RPMI7951 (cell line): Measurements from ENCODE around the gene BCL7B. TPM values are rescaled to one million over a fixed set of nuclear protein-coding genes. Genes with fewer than 3 reads are reported as not detected.
"Not testable (repeated sequence)": the region's sequence is repeated elsewhere in the genome, so short reads cannot be mapped to it uniquely, and the experiment has no call there.

Experiments
- DNase-seq: peaks from one replicate; pipeline ENCODE4 v3.0.0-alpha.2; 2012; ENCODE audit warnings: low read depth
- total RNA-seq: library from RNA; depleted of rRNA; stranded (reverse); fragments of >200 nt; shearing (Covaris generic); gene quantifications from 2 replicates; pipeline ENCODE4 v1.2.3, GENCODE V29; 2014; rRNA removed

The BCL7B gene
- 32.8 and 33.1 TPM in 2 replicates for total RNA-seq

DNA sequence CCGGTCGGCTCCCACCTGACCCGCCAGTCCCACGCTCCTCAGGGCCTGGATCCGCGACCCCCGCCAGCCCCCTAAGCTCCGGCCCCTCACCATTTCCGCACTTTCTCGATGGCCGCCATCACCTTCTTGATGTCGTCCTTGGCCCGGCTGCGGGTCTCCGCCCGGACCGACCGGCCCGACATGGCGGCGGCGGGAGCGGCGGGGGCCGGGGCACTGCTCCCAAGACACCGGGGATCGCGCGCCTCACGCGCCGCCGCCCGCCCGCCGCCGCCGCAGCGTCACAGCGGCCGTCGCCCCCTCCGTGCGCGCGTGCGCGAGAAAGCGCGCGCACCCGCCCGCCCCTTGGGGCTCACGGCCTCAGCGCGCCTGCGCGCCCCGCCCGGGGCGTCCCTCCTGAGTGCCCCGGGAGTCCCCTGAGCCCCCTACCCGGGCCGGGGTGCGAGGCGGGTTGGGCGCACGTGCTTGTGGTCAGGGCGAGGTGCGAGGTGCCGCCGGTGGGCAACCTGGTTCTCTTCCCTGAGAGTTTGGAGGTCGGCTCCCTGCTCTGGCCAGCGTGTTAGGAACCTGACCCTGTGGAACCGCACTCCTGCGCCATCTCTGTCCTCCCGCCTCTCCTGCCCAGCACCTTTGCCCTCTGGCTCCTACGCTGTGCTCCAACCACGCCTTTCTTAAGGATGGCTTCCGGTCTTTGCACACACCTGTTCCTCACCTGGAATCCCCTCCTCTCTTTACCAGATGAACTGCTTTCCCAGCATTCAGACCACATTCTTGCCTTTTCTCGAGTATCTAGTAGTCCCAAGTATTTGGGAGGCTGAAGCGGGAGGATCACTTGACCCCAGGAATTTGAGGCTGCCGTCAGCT is at the start of gene BCL7B:
TSS of gene BCL7B (minus strand) at position 294 of the 861 bp plus-strand sequence. CDS start at position 182, 112 bp downstream.
- peak; percentile 64 for DNase-seq

DNA sequence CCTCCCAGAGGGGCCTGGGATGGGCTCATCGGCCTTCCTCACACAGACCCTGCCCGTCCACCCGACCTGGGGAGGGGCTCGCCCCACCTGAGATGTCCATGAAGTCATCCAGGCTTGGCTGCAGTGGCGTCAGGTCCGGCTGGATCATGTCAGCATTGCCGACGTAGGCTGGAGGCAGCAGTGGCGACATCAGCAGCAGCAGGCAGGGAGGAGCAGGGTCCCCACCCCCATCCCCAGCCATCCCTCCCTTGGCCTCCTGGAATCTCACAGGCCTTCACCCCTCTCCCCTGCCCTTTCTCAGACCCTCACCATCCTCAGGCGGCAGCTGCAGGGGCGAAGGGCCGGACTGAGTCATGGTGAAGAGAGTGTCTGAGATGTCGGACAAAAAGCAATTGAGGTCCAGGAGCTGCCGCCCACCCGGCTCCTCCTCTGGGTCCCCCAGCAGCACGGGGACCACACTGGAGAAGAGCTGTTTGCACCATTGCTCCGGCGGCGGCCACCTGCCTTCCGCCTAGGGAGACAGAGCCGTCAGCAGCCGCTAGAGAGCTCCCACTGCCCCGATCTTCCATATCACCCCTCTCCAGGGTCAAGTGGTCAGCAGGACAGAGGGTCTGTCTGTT is 48.2 kb upstream of the BCL7B start:
- no peak for DNase-seq

DNA sequence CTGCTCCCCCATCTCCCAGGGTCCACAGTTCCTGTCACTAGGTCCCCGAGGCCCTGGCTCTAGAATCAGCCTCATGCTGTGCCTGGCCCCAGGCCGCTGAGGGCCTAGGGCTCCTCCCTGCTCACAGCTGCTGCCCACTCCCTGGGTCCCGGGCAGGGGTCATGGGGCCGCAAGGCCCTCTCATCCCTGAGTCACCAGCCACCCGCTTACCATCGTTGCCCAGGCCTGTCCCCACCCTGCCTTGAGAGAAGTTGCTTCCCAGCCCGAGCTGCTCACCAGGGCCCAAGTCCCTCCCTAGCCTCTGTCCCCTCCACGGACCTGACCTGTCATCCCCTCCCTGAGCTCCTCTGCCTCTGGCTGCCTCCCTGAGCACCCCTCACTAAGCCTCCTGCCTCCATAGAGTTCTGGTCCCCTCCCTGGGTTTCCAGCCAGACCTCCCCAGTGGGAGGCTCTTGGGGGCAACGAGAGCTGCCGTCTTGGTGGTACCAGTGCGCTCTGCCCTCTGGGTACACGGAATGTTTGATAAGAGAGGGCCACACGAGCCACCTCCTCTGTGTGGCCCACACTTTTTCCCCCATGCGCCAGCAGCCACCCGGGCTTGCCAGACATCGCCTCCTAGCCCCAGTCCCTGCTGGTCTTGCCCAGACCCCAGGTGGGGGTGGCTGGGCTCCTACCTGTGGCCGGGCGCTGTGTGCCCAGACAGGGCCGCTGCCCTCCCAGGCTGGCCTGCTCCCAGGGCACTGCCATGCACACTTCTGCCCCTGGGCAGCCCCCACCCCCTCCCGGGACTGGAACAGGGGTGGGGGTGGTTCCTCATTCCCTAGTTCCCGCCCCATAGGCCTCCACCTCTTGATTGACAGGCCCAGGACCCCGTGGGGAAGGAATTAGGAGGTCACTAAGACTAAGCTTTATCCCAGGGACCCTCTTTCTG is 45.5 kb upstream of the BCL7B start:
- peak; percentile 71 for DNase-seq

DNA sequence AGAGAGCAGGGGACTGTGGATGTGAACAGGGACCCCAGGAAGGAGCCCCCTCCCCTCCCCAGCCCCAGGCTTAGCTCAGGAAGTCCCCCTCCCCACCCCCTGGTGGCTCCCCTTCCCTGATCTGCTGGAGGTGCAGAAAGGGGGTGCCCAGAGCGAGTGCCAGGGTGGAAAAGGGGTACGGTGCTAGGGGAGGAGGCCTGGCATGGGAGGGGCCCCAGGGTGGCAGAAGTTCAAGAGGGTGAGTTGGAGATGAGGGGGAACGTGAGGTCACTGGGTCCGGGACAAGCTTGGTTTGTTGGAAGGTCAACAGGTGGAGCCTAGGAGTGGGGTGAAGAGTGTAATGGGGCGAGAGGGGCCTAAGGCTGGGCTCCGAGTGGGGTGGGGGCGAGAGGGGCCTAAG is 42.4 kb upstream of the BCL7B start:
- DNase-seq = no peak

DNA sequence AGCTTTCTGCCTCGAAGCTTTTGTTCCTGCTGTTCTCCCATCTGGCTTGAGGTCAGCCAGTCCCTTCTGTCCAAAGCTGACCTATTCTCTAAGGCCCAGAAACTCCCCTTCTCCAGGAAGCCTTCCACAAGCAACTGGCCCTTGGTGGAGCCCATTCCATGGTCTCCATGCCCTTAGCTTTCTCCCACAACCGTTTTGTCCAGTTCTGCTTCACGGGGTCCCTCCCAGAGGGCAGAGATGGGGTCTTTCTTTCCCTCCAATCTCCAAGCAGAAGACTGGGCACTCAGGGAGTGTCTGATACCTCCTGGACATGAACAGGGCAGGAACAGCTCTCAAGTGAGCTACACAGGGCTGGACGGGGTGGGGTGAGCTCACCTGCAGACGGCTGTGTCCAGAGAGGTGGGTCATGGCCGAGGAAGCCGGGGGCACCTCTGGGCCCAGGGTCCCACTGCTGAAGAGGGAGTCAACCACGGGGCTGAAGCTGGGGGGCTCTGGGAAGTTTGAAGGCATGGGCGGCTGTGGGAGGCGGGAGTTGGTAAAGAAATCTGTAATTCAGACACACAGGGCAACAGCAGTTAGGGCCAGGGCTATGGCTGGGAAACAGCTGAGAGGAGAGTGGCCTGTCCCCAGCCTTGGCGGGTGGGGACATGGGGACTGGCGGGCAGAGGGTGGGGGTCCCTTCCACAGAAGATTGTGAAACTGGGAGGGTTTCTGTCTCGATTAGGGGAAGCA is 41.8 kb upstream of the BCL7B start:
- no peak for DNase-seq

DNA sequence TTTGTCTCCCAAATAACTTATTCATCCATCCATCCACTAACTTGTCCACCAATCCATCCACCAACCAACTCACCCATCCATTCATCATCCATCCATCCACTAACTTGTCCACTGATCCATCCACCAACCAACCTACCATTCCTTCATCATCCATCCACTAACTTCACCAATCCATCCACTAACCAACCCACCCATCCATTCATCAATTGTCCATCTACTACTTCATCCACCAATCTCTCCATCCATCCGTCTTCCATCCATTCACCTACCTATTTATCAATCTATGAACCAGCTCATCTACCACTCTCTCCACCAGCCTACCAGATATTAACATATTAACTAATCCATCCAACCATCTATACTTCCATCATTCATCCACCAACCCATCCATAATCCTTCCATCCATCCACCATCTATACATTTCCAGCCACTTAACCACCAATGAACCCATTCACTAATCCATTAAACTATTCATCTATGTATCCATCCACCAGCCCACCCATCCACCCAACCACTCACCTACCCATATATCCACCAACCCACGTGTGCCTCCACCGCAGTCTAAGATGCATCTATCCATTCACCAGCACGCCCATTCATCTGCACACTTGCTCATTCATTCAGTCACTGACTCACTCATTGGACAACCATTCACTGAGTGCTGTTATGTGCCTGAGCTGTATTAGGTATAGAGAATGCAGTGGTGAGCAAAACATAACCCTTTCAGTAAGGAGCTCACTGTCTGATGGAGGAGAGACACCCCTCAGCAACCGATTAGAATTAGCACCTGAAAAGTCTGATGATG is 40.7 kb upstream of the BCL7B start:
- no peak for DNase-seq

DNA sequence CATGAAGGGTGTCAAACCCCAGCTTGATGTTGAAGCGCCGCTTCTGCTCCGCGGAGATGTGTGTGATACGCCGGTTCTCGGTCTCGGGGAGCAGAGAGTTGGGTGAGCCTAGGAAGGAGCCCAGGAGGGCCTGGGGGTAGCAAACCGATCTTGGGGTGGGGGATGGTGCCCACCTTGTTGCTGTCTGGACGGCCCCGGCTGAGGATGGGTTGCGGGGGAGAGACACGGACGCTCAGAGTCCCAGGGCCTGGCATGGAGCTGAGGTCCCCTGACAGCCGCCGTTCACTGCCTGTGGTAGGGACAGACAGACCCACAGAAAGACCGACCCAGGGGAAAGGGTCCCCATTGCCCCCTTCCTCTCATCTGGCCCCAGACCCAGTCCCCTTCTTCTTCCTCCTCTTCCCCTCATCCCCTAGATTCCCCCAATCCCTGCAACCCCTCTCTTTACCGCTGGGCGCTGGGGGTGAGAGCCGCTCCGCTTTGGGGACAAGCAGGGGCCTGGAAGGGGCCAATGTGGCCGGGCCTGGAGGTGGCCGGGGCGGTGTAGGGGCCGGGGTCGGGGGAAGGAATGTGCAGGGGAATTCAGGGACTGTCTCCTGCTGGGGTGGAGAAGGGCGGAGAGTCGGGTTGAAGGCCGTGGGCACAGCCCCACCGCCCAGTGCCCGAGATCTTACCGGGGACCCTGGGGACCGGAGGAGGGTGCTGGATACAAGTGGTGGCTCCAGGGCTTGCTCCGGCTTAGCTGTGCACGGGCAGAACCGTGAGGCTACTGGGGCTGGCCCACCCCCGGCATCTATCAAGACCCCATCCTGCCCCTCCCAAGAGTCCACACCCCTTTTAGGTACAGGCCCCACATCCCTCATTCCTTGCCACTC is 38.9 kb upstream of the BCL7B start:
- DNase-seq = no peak

DNA sequence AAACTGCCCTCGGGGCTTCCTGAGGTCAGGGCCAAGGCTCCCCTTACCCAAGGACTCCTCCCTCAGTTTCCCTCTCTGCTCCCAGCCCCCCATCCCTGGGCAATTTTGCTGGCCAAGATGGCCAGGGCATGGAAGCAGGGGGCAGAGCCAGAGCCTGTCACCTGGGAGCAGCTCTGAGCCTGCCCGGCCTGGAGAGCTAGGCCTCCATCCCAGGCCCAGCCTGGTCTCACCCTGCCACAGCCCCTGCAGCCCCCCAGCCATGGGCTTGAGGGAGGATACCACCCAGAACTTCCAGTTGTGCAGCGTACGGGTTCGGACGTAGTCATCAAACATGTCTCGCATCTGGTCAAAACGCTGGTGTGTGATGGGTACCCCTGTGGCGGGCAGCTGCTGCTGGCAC is 37.9 kb upstream of the BCL7B start:
- no peak for DNase-seq

DNA sequence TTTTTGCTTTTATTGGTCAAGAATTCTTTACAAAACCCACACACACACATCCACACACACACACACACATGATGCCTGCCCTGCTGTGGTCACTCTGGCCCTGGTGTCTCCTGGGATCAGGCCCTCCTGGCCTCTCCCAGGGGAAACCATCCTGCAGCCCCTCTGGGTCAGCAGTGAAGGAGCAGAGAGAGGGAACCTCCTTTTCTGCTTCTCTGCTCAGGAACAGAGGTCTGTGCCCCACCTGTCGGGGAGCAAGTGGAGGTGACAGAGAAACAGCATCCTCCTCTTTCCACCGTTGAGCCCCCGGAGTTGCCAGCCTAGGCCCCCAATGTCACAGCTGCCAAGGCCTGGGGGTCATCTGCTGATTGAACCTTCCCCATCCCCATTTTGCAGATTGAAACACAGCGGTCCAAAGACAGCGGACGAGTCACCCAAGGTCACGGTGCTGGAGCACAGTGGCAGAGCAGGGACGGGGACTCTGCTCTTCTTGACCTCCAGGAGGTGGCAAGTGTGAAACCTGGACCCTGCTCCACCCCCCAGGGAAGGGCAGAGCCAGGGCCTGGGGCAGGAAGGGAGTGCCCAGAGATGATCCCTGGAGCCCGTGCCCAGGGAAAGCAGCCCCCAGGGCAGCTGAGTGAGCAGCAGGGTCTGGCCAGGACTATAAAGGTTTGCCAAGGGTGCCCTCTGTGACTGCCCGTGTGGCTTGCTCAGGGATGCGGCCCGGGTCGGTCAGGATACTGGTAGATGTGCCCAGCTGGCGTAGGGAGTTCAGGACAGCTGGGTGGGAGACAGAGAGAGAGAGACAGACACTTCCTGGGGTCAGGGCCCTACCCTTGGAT is 35.9 kb upstream of the BCL7B start:
- DNase-seq = no peak

DNA sequence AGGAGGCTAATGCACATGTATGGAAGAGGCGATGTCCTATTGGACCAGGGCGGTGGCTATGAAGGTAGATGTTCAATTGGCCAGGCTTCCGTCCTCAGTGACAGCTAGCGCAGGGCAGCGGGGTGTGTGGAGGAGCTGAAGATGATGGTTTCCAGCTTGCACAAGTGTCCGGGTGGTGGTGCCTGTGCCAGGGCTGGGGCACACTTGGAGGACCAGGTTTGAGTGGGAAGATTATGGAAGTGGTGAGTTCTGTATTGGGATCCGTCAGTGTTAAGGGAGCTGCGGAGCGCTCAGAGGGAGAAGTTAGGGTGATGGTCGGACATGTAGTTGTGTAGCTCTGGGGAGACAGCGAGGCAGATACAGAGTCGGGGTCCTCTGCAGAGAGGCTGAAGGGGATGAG is 29.4 kb upstream of the BCL7B start:
- no peak for DNase-seq

DNA sequence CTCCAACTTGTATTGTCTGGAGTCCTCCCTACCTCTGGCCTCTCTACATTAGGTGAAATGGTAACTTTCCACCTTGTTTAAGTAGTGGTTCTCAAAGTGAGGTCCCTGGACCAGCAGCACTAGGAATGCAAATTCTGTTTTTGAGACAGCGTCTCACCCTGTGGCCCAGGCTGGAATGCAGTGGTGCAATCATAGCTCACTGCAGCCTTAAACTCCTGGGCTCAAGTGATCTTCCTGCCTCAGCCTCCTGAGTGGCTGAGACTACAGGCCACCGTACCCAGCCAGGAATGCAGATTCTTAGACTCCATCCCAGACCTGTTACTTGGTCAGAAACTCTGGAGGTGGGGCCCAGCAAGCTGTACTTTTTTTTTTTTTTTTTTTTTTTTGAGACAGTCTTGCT is 27.7 kb upstream of the BCL7B start:
- DNase-seq = no peak

DNA sequence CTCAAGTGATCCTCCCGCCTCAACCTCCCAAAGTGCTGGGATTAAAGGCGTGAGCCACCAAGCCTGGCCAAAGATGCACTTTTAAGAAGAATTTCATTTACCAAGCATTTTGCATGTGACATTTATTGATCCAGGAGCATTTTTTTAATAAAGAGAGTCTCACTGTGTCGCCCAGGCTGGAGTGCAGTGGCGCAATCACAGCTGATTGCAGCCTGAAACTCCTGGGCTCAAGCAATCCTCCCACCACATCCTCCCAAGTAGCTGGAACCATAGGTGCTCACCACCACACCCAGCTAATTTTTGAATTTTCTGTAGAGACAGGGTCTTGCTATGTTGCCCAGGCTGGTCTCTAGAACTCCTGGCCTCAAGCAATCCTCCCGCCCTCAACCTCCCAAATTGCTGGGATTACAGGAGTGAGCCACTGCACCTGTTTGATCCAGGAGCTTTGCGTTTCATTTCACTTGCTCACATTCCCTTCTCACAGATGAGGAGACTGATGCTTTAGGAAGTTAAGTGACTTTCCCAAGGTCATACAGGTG is 25.2 kb upstream of the BCL7B start:
- no peak for DNase-seq

DNA sequence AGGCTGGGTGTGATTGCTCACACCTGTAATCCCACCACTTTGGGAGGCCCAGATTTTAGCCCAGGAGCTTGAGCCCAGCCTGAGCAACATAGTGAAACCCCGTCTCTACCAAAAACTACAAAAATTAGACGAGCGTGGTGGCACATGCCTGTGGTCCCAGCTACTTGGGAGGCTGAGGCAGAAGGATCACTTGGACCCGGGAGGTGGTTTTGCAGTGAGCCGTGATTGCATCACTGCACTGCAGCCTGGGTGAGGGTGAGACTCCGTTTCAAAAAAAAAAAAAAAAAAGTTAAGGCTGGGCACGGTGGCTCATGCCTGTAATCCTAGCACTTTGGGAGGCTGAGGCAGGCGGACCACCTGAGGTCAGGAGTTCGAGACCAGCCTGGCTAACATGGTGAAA is 23.5 kb upstream of the BCL7B start:
- DNase-seq = not testable (repeated sequence)

DNA sequence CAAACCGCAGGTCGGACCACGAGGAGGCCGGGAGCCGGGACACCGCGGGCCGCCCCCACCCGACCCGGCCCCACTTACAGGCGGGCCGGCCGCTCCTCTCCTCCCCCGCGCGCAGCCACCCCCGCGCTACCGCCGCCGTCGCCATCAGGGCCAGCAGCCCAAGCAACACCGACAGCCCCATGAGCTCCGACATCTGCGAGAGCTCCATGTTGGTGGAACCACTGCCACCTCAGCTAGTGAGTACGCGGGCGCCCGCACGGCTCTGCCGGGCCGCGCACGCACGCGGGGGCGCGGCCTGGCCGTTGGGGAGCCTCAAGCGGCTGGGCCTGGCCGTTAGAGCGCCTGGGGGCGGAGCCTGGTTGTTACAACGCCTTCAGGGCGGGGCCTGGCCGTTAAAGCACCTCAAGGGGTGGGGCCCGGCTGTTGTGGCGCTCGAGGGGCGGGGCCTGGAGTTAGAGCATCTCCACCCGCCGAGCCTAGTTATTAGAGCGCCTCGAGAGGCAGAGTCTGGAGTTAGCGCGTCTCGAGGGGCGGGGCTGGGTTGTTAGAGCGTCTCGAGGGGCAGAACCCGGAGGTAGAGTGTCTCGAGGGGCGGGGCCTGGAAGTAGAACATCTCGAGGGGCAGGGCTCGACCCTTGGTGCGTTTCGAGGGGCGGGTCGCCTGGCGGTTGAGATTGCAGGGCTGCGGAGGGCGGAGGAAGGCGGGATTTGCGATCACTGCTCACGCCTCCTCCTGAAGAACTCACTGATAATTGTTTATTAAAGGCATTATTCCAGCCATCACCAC is 21.0 kb upstream of the BCL7B start, which contains the start of gene TBL2:
TSS of gene TBL2 (minus strand) at position 238 of the 787 bp plus-strand sequence. CDS start at position 208, 30 bp downstream.
- peak; percentile 98 for DNase-seq

DNA sequence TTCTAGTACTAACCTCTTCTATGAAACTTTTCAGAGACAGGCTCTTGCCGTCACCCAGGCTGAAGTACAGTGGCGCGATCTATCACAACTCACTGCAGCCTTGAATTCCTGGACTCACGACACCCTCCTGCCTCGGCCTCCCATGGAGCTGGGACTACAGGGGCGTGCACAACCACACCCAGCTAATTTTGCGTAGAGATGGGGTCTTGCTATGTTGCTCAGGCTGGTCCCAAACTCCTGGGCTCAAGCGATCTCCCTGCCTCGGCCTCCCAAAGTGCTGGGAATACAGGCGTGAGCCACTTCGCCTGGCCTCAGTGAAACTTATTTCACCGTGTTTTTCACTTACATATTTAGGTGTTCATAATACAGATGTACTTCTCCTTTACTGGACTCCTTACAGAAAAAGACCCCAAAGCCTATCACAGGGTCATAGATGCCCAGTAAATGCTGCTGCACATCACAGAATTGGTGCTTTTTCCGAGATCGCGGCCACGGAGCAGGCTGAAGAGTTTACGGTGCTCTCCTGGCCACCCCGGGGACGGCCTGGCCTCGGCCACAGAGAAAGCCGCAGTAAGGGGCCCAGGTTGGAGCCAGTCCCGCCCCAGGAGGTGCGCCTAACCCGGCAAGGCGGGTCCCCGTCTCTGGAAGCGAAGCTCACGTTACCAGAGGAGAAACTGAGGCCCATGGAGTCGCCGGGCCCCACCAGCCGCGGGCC is 20.3 kb upstream of the BCL7B start:
- DNase-seq = peak; percentile 17

DNA sequence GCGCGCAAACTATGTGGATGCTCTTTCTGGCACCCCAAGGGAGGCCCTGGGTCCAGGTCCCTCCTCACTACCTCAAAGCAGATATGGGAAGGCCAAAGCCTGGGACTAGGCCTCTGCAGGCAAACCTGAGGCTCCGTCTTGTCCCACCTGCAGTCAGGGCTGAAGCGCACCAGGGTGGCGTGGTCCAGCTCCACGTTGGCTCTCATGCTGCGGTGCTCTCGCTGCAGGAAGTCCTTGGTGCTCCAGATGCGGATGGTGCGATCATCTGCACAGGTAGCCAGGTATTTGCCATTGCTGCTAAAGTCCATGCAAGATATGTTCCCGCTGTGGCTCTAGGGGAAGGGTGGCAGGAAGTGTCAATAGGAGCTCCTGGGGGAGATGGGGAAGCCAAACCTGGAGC is 16.3 kb upstream of the BCL7B start:
- no peak for DNase-seq

DNA sequence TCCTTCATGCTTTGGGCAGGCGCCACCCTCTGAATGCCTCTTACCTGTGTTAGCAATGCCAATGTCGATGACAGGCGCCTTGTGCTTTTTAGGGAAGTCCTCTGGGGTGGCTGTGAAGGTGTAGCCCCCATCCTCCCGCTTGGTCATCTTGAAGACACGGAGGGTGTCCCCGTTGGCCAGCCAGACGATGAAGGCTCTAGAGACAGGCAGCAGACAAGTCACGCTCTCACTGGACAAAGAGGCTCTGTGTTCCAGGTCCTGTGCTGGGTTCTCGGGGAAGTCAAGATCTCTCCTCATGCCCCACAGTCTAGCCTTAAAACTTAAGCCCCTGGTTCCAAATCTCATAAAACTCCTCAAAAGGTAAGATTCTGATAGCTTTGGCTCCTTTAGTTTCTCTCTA is 15.8 kb upstream of the BCL7B start:
- DNase-seq = no peak
